ENCODE results near the gene TIMM8A. TPM values are rescaled to one million over a fixed set of nuclear protein-coding genes. Genes with fewer than 3 reads are reported as not detected.

TIMM8A gene
- polyA plus RNA-seq, 4 donors, result 3.8 to 23.5 (median 10.4) TPM

GRCh38 chrX:101390664-101391525 is 42.4 kb upstream of the TIMM8A start, which contains the start of gene RPL36A:
RPL36A (plus strand) TSS chrX:101391011; CDS start chrX:101391044, 33 bp downstream.
- no peak for FAIRE-seq
- no peaks in the 10 kb centered on the region for H3K27me3 ChIP-seq (ENCODE audit: control insufficient read depth in 3 of 3, insufficient read depth in 3 of 3, low read length in 3 of 3)
- H3K9me3 ChIP-seq (ENCODE audit: control insufficient read depth in 2 of 2, insufficient read depth in 1 of 2, low read depth in 1 of 2, low read length in 1 of 2), result no peaks in the 10 kb centered on the region
- WGBS, 3 donors, result 1 to 36% (median 12%) methylated on average over 46 to 47 of the region's 47 CpGs
- H3K4me3 ChIP-seq (ENCODE audit: low read depth in 1 of 3, low read length in 3 of 3), result peak within 1 kb of the TSS; percentile 27 to 73 (median 54)
- peaks cover 0 to 6% (median 0%) of the 10 kb centered on the region in 3 donors for H3K36me3 ChIP-seq (ENCODE audit: control insufficient read depth in 3 of 3, insufficient read depth in 2 of 3, low read depth in 1 of 3, low read length in 3 of 3)
- peaks cover 0 to 3% (median 0%) of the 10 kb centered on the region in 3 donors for H3K4me1 ChIP-seq (ENCODE audit: control insufficient read depth in 3 of 3, insufficient read depth in 2 of 3, low read depth in 1 of 3, low read length in 2 of 3)
- peak; percentile 85 to 91 for DNase-seq
- peak within 1 kb of the TSS in 2 of 3 donors; percentile 76 to 77 for H3K27ac ChIP-seq (ENCODE audit: low read depth in 1 of 3, low read length in 2 of 3)

GRCh38 chrX:101388604-101389003 is 40.1 kb upstream of the TIMM8A start:
- H3K4me3 ChIP-seq (ENCODE audit: low read depth in 1 of 3, low read length in 3 of 3), result no peak overlapping the region
- FAIRE-seq (no peak), DNase-seq (no peak)
- WGBS, 3 donors, result 82 to 90% (median 89%) methylated on average over 3 of the region's 3 CpGs
- peaks cover 0 to 2% (median 0%) of the 10 kb centered on the region in 3 donors for H3K36me3 ChIP-seq (ENCODE audit: control insufficient read depth in 3 of 3, insufficient read depth in 2 of 3, low read depth in 1 of 3, low read length in 3 of 3)
- no peaks in the 10 kb centered on the region for H3K9me3 ChIP-seq (ENCODE audit: control insufficient read depth in 2 of 2, insufficient read depth in 1 of 2, low read depth in 1 of 2, low read length in 1 of 2)
- H3K27me3 ChIP-seq (ENCODE audit: control insufficient read depth in 3 of 3, insufficient read depth in 3 of 3, low read length in 3 of 3), result no peaks in the 10 kb centered on the region
- no peak overlapping the region for H3K27ac ChIP-seq (ENCODE audit: low read depth in 1 of 3, low read length in 2 of 3)
- peaks cover 0 to 3% (median 0%) of the 10 kb centered on the region in 3 donors for H3K4me1 ChIP-seq (ENCODE audit: control insufficient read depth in 3 of 3, insufficient read depth in 2 of 3, low read depth in 1 of 3, low read length in 2 of 3)

GRCh38 chrX:101386542-101386885 is 38.0 kb upstream of the TIMM8A start:
- Histone ChIP-seq H3K36me3 (ENCODE audit: control insufficient read depth in 3 of 3, insufficient read depth in 2 of 3, low read depth in 1 of 3, low read length in 3 of 3) (no peaks in the 10 kb centered on the region), H3K9me3 (ENCODE audit: control insufficient read depth in 2 of 2, insufficient read depth in 1 of 2, low read depth in 1 of 2, low read length in 1 of 2) (no peaks in the 10 kb centered on the region), H3K4me1 (ENCODE audit: control insufficient read depth in 3 of 3, insufficient read depth in 2 of 3, low read depth in 1 of 3, low read length in 2 of 3) (peaks cover 0 to 3% (median 0%) of the 10 kb centered on the region in 3 donors), H3K27me3 (ENCODE audit: control insufficient read depth in 3 of 3, insufficient read depth in 3 of 3, low read length in 3 of 3) (no peaks in the 10 kb centered on the region), H3K4me3 (ENCODE audit: low read depth in 1 of 3, low read length in 3 of 3) (no peak overlapping the region), H3K27ac (ENCODE audit: low read depth in 1 of 3, low read length in 2 of 3) (peak overlapping the region in 1 of 3 donors; percentile 27)
- no peak for FAIRE-seq
- WGBS, 3 donors, result 63 to 79% (median 75%) methylated on average over 6 of the region's 6 CpGs
- no peak for DNase-seq

GRCh38 chrX:101385795-101386541 is 37.4 kb upstream of the TIMM8A start, which contains the start of gene BTK:
BTK (minus strand) TSS chrX:101386191; CDS start chrX:101375284, 10,907 bp downstream.
- 73 to 80% (median 78%) methylated on average over 8 to 9 of the region's 9 CpGs for WGBS, 3 donors
- Histone ChIP-seq H3K4me3 (ENCODE audit: low read depth in 1 of 3, low read length in 3 of 3) (no peak within 1 kb of the TSS), H3K27ac (ENCODE audit: low read depth in 1 of 3, low read length in 2 of 3) (peak within 1 kb of the TSS in 1 of 3 donors; percentile 49), H3K9me3 (ENCODE audit: control insufficient read depth in 2 of 2, insufficient read depth in 1 of 2, low read depth in 1 of 2, low read length in 1 of 2) (no peaks in the 10 kb centered on the region), H3K4me1 (ENCODE audit: control insufficient read depth in 3 of 3, insufficient read depth in 2 of 3, low read depth in 1 of 3, low read length in 2 of 3) (peaks cover 0 to 3% (median 0%) of the 10 kb centered on the region in 3 donors), H3K36me3 (ENCODE audit: control insufficient read depth in 3 of 3, insufficient read depth in 2 of 3, low read depth in 1 of 3, low read length in 3 of 3) (no peaks in the 10 kb centered on the region), H3K27me3 (ENCODE audit: control insufficient read depth in 3 of 3, insufficient read depth in 3 of 3, low read length in 3 of 3) (no peaks in the 10 kb centered on the region)
- no peak for DNase-seq
- FAIRE-seq, result no peak

GRCh38 chrX:101385026-101385684 is 36.6 kb upstream of the TIMM8A start:
- Histone ChIP-seq H3K27me3 (ENCODE audit: control insufficient read depth in 3 of 3, insufficient read depth in 3 of 3, low read length in 3 of 3) (no peaks in the 10 kb centered on the region), H3K4me3 (ENCODE audit: low read depth in 1 of 3, low read length in 3 of 3) (no peak overlapping the region)
- WGBS, 3 donors, result 76 to 80% (median 77%) methylated on average over 6 to 7 of the region's 7 CpGs

GRCh38 chrX:101383679-101384205 is 35.2 kb upstream of the TIMM8A start:
- 55 to 62% (median 58%) methylated on average over 4 of the region's 4 CpGs for WGBS, 3 donors

More at GRCh38 chrX:101385026-101385684, 36.6 kb upstream of the TIMM8A start:
- Histone ChIP-seq H3K9me3 (ENCODE audit: control insufficient read depth in 2 of 2, insufficient read depth in 1 of 2, low read depth in 1 of 2, low read length in 1 of 2) (no peaks in the 10 kb centered on the region), H3K4me1 (ENCODE audit: control insufficient read depth in 3 of 3, insufficient read depth in 2 of 3, low read depth in 1 of 3, low read length in 2 of 3) (no peaks in the 10 kb centered on the region), H3K27ac (ENCODE audit: low read depth in 1 of 3, low read length in 2 of 3) (peak overlapping the region in 1 of 3 donors; percentile 21), H3K36me3 (ENCODE audit: control insufficient read depth in 3 of 3, insufficient read depth in 2 of 3, low read depth in 1 of 3, low read length in 3 of 3) (no peaks in the 10 kb centered on the region)
- DNase-seq (no peak), FAIRE-seq (no peak)

GRCh38 chrX:101377547-101377946 is 29.0 kb upstream of the TIMM8A start:
- Histone ChIP-seq H3K4me3 (ENCODE audit: low read depth in 1 of 3, low read length in 3 of 3) (no peak overlapping the region), H3K4me1 (ENCODE audit: control insufficient read depth in 3 of 3, insufficient read depth in 2 of 3, low read depth in 1 of 3, low read length in 2 of 3) (no peaks in the 10 kb centered on the region), H3K9me3 (ENCODE audit: control insufficient read depth in 2 of 2, insufficient read depth in 1 of 2, low read depth in 1 of 2, low read length in 1 of 2) (no peaks in the 10 kb centered on the region), H3K27ac (ENCODE audit: low read depth in 1 of 3, low read length in 2 of 3) (no peak overlapping the region), H3K27me3 (ENCODE audit: control insufficient read depth in 3 of 3, insufficient read depth in 3 of 3, low read length in 3 of 3) (no peaks in the 10 kb centered on the region), H3K36me3 (ENCODE audit: control insufficient read depth in 3 of 3, insufficient read depth in 2 of 3, low read depth in 1 of 3, low read length in 3 of 3) (no peaks in the 10 kb centered on the region)
- WGBS, 3 donors, result 54 to 94% (median 64%) methylated on average over 1 of the region's 1 CpG
- FAIRE-seq (no peak), DNase-seq (no peak)

More at GRCh38 chrX:101383679-101384205, 35.2 kb upstream of the TIMM8A start:
- no peaks in the 10 kb centered on the region for H3K4me1 ChIP-seq (ENCODE audit: control insufficient read depth in 3 of 3, insufficient read depth in 2 of 3, low read depth in 1 of 3, low read length in 2 of 3)
- DNase-seq (no peak), FAIRE-seq (no peak)
- no peaks in the 10 kb centered on the region for H3K27me3 ChIP-seq (ENCODE audit: control insufficient read depth in 3 of 3, insufficient read depth in 3 of 3, low read length in 3 of 3)
- H3K4me3 ChIP-seq (ENCODE audit: low read depth in 1 of 3, low read length in 3 of 3), result no peak overlapping the region
- H3K27ac ChIP-seq (ENCODE audit: low read depth in 1 of 3, low read length in 2 of 3), result no peak overlapping the region
- H3K36me3 ChIP-seq (ENCODE audit: control insufficient read depth in 3 of 3, insufficient read depth in 2 of 3, low read depth in 1 of 3, low read length in 3 of 3), result no peaks in the 10 kb centered on the region
- no peaks in the 10 kb centered on the region for H3K9me3 ChIP-seq (ENCODE audit: control insufficient read depth in 2 of 2, insufficient read depth in 1 of 2, low read depth in 1 of 2, low read length in 1 of 2)
